NCI-H748 (cell line): ENCODE results near the gene ACTMAP.
A peak's percentile ranks its signal among the peaks of the same experiment; 100 is the strongest.
"Not testable (repeated sequence)": the region's sequence is repeated elsewhere in the genome, so short reads cannot be mapped to it uniquely, and the experiment has no call there.

Source experiments
- DNase-seq: peaks from one replicate; lab custom pipeline; 2025; ENCODE audit not compliant: unreplicated experiment; lab: John Stamatoyannopoulos, UW

The ACTMAP gene

GRCh38 chr19:40745402-40745780 lies 4.9 kb downstream of the ACTMAP start:
- DNase-seq: no peak

- DNase-seq: peak; percentile 30
Observed at GRCh38 chr19:40744554-40745401, 5.5 kb downstream of the ACTMAP start.

GRCh38 chr19:40743926-40744325 lies 6.4 kb downstream of the ACTMAP start:
- no peak for DNase-seq

DNA sequence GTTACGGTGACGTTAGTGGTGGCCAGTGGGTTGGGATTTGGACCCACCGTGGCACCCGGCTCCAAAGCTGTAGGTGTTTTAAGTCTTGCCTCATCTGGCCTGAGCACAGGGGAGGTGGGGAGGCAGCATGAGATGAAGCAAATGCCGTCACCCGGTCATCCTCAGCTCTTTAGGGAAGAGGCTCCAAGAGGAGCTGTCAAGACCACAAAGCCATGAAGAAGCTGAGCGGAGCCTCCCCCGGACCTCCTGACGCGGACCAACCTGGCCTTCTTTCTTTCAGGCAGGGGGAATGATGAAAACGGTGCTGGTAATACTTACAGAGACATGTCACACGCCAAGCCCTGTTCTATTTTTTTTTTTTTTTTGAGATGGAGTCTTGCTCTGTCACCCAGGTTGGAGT lies 7.4 kb downstream of the ACTMAP start:
- no peak for DNase-seq

GRCh38 chr19:40742477-40742876 lies 7.8 kb downstream of the ACTMAP start:
- no peak for DNase-seq

DNA sequence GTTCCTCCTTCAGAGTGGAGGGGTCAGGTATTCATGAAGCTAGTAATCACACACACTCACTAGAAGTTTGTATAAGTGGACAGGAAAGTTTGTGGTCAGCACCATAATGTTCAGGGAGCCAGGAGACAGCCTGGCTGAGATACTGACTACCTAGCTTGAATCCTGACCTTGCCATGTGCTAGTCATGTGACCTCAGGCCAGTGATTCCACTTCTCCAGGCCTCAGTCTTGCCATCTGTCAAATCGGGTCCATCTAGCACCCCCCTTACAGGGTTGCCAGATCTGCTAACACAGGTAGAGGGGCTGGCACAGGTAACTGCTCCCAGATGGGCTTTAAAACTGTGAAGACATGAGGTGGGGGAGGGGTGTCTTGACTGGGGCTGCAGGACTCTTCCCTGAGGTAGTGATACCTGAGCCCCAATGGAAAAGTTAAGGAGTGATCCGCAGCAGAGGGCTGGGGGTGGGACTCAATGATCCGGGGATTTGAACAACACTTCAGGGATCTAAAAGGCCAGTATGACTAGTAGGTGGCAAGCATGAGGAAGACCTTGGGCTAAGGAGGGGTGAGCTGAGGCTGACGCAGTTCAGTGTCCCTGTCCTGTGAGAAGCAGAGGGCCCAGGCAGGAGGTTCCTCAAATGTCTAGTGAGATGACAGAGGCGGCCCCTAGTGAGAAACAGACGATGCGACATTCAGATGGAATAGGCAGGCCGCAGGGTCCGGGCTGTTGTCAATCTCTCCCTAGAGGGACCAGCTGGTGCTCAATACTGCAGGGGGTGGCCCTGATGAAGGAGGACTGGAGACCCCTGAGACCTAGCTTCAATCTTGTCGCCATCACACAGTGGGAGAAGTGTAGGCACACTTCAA lies 8.5 kb downstream of the ACTMAP start:
- no peak for DNase-seq

DNA sequence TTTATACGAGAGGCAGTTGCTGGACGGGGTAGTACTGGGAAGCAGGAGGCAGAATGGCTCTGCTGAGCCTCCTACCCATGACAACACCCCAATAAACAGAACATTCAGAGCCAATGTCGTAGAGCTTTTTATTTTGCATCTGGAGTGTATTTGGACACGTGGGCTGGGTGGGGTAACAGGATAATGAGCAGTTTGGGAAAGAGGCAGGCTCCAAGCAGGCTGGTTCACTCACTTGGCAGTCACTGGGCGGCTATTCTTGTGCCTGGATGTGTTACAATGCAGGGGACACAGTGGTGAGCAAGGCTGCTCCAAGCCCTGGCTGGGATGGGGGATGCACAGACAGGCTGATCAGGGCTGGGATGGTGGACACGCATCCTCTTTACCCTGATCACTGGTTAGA lies 9.5 kb downstream of the ACTMAP start:
- no peak for DNase-seq

- no peak for DNase-seq
Observed at GRCh38 chr19:40739871-40740703, 10.2 kb downstream of the ACTMAP start.

- DNase-seq: no peak
Observed at GRCh38 chr19:40739030-40739839, 11.0 kb downstream of the ACTMAP start.

DNA sequence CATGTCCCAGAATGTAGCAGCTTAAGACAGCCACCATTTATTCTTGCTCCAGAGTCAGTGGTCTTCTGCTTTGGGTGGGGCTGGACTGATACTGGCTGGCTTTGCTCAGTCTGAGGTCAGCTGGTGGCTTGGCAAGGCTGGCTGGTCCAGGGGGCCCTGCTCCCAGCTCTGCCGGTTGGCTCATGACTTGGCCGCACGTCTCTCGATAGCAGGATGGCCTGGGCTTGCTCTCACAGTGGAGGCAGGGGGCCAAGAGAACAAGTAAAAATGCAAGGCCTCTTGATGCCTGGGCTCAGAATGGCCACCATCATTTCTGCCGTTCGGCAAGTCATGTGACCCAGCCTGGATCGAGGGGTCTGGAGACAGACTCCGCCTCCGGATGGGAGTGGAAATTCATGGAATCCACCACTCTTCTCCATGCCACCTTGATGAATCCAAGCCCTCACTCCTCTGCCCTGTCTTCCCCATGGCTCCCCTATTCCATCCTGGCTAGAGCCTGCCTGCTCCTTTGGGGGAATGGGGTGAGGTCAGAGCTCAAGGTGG lies 13.1 kb downstream of the ACTMAP start:
- DNase-seq: no peak

- no peak for DNase-seq
Observed at GRCh38 chr19:40736661-40737060, 13.6 kb downstream of the ACTMAP start.

GRCh38 chr19:40735013-40735771 lies 15.1 kb downstream of the ACTMAP start:
- no peak for DNase-seq

- DNase-seq: no peak
Observed at GRCh38 chr19:40733149-40733548, 17.1 kb downstream of the ACTMAP start.

DNA sequence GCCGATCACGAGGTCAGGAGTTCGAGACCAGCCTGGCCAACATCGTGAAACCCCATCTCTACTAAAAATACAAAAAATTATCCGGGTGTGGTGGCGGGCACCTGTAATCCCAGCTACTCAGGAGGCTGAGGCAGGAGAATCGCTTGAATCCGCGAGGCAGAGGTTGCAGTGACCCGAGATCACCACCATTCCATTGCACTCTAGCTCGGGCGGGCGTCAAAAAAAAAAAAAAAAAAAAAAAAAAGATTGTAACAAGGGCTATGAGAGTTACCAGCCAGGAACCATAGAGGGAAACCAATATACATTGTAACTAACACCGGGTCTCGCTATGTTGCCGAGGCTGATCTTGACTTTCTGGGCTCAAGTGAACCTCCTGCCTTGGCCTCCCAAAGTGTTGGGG lies 18.0 kb downstream of the ACTMAP start:
- DNase-seq: not testable (repeated sequence)

- DNase-seq: not testable (repeated sequence)
Observed at GRCh38 chr19:40730065-40730464, 20.2 kb downstream of the ACTMAP start.

DNA sequence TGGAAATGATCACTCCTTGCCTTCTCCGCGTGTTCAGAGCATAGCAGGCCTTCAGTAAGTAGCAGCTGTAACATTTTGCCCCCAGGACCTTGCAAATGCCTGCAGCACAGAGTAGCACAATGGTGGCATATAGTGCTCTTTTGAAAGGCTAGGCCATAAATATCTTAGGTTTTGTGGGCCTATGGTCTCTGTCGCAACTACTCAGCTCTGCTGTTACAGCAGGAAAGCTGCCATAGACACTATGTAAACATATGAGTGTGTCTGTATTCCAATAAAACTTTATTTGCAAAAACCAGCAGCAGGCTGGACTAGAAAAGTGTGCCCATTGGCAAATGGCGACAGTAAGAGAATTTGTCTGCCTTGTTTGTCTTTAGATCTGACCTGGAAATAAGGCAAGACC lies 24.0 kb downstream of the ACTMAP start:
- DNase-seq: no peak

DNA sequence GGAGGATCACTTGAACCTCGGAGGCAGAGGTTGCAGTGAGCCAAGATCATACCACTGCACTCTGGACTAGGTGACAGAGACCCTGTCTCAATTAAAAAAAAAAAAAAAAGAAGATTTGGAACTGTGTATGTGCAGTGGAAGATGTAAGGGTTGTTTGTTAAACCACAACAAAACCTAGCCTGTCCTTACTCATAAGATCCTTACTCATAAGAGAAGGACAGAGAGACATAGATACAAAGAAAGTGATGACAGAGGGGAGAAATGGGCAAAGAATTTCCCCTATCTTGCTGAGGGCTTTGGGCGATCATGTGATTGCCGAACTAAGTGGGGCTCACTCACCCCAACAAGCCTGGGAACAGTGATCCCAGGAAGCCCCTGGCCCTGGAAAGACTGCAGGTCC lies 25.4 kb downstream of the ACTMAP start:
- DNase-seq: no peak

GRCh38 chr19:40724315-40724714 lies 26.0 kb downstream of the ACTMAP start:
- no peak for DNase-seq

DNA sequence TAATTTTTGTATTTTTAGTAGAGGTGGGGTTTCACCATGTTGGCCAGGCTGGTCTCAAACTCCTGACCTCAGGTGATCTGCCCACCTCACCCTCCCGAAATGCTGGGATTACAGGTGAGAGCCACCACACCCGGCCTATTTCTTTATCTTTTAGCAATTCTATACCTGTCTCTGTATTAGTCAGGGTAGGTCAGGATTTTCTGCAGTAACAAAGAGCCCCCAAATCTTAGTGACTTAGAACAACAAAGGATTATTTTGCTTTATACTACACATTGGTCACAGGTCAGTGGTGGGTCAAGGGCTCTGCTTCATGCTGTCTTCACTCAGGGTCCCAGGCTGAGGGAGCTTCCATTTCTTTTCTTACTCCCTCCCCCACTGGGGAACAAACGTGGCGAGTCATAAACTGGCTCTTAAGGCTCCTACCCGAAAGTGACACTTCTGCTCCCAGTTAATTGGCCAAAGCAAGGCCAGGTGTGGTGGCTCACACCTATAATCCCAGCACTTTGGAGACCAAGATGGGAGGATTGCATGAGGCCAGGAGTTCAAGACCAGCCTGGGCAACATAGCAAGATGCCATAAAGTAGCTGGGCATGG lies 26.5 kb downstream of the ACTMAP start:
- DNase-seq: no peak
